Endothelial cell of umbilical vein (primary cell): ENCODE measurements around the gene NR4A3. TPM values are rescaled to one million over a fixed set of nuclear protein-coding genes. Genes with fewer than 3 reads are reported as not detected.

Experiments used
- BruUV-seq: library from RNA; stranded (reverse); fragments of 400-500 nt; replicated peaks from 2 replicates; lab custom pipeline; 2021; lab: Mats Ljungman, UMichigan
- CTCF ChIA-PET: fragments of 300-600, 350-600 bp; sonication (Branson Sonifier 250); formaldehyde crosslinking; loops from one replicate; lab custom pipeline; 2021; ENCODE audit warnings: antibody characterized with exemption, inconsistent platforms; lab: Charles Lee
- POLR2A ChIA-PET: fragments of 300-600, 350-600 bp; sonication (Branson Sonifier 250); formaldehyde crosslinking; loops from one replicate; lab custom pipeline; 2021; ENCODE audit warnings: antibody characterized with exemption, inconsistent platforms; lab: Charles Lee
- DNase-seq: peaks from one replicate; pipeline ENCODE4 v3.0.0-alpha.2; 2011; ENCODE audit warnings: low read depth, low spot score
- FAIRE-seq: peaks from 2 replicates; lab custom pipeline; 2011; peaks lifted over from hg19 to GRCh38; lab: Jason Lieb, UNC
- H2AFZ ChIP-seq: 2 replicates; pipeline ENCODE4 v1.6.0; 2012; ENCODE audit warnings: low read depth, low read length, control low read depth, inconsistent platforms
- H3K27ac ChIP-seq: 2 replicates; pipeline ENCODE4 v1.5.1; 2011; ENCODE audit warnings: low read depth, mild to moderate bottlenecking, control low read depth, low read length, moderate library complexity; ENCODE audit not compliant: insufficient read depth
- H3K27me3 ChIP-seq, 2 experiments: 2 replicates each; pipeline versions ENCODE4 v1.6.0 to v1.6.1; 2011; ENCODE audit warnings: low read length in 2 of 2, mixed read lengths in 1 of 2; ENCODE audit not compliant: control insufficient read depth in 2 of 2, insufficient read depth in 2 of 2
- H3K36me3 ChIP-seq, 2 experiments: 2 replicates in 1 of 2; 3 replicates in 1 of 2; pipeline ENCODE4 v1.5.1; 2011; ENCODE audit warnings: low read length in 2 of 2, mild to moderate bottlenecking in 1 of 2, moderate library complexity in 1 of 2; ENCODE audit not compliant: control insufficient read depth in 2 of 2, insufficient read depth in 2 of 2; ENCODE audit errors: extremely low read depth in 1 of 2
- H3K4me1 ChIP-seq: 3 replicates; pipeline ENCODE4 v1.5.1; 2011; ENCODE audit warnings: mild to moderate bottlenecking, low read length; ENCODE audit not compliant: control insufficient read depth, insufficient read depth; ENCODE audit errors: extremely low read depth
- H3K4me2 ChIP-seq: 2 replicates; pipeline ENCODE4 v1.6.1; 2011; ENCODE audit warnings: low read length, control low read depth, mixed read lengths; ENCODE audit not compliant: insufficient read depth
- H3K4me3 ChIP-seq, 3 experiments: fragments of 200-600 bp in 1 of 3; sonication (generic), shearing (Covaris generic) in 1 of 3; replicated peaks in 1 of 3; 2 replicates each; pipeline ENCODE4 v1.5.1; 2011 to 2016; ENCODE audit warnings: control low read depth in 3 of 3, low read length in 3 of 3, mild to moderate bottlenecking in 2 of 3, inconsistent platforms in 1 of 3, low read depth in 1 of 3, moderate library complexity in 1 of 3; ENCODE audit not compliant: insufficient read depth in 1 of 3
- H3K79me2 ChIP-seq: 2 replicates; pipeline ENCODE4 v1.6.0; 2012; ENCODE audit warnings: low read length, inconsistent platforms; ENCODE audit not compliant: control insufficient read depth, insufficient read depth
- H3K9ac ChIP-seq: replicated peaks from 2 replicates; pipeline ENCODE3; 2011; ENCODE audit warnings: low read length, control low read depth; ENCODE audit not compliant: insufficient read depth; ENCODE audit errors: extremely low read depth
- H3K9me1 ChIP-seq: replicated peaks from 3 replicates; pipeline ENCODE4 v1.6.0; 2011; ENCODE audit warnings: mild to moderate bottlenecking, low read length; ENCODE audit not compliant: control insufficient read depth, insufficient read depth; ENCODE audit errors: extremely low read depth
- H3K9me3 ChIP-seq: replicated peaks from 2 replicates; pipeline ENCODE4 v1.5.1; 2012; ENCODE audit warnings: low read length, inconsistent platforms; ENCODE audit not compliant: control insufficient read depth, insufficient read depth
- H4K20me1 ChIP-seq: replicated peaks from 2 replicates; pipeline ENCODE3; 2011; ENCODE audit warnings: mild to moderate bottlenecking, low read length; ENCODE audit not compliant: control insufficient read depth, insufficient read depth; ENCODE audit errors: extremely low read depth
- EZH2 ChIP-seq: IDR thresholded peaks from 2 replicates; pipeline ENCODE4 v1.6.1; 2012; ENCODE audit warnings: borderline replicate concordance, low read depth, mild to moderate bottlenecking, moderate library complexity, low read length, inconsistent platforms; ENCODE audit not compliant: severe bottlenecking
- FOS ChIP-seq: IDR thresholded peaks from 2 replicates; pipeline ENCODE4 v1.6.1; 2011; ENCODE audit warnings: mild to moderate bottlenecking, low read length, moderate library complexity, borderline replicate concordance; ENCODE audit not compliant: insufficient read depth
- GATA2 ChIP-seq: IDR thresholded peaks from 2 replicates; pipeline ENCODE4 v1.7.0; 2011; ENCODE audit warnings: low read depth, mild to moderate bottlenecking, moderate library complexity, mixed read lengths, low read length; ENCODE audit not compliant: insufficient read length, insufficient read depth
- JUN ChIP-seq: IDR thresholded peaks from 2 replicates; pipeline ENCODE4 v1.6.1; 2011; ENCODE audit warnings: borderline replicate concordance, low read depth; ENCODE audit not compliant: insufficient read length, insufficient read depth
- MAX ChIP-seq: IDR thresholded peaks from 2 replicates; pipeline ENCODE4 v1.6.1; 2011; ENCODE audit not compliant: insufficient read depth, insufficient read length
- MYC ChIP-seq: IDR thresholded peaks from one replicate; pipeline ENCODE4 v1.6.1; 2011; ENCODE audit warnings: mild to moderate bottlenecking, low read depth, low read length
- dilution Hi-C: fragments of 300-500 bp; cut with MboI; formaldehyde crosslinking; loops from one replicate; pipeline ENCODE4 v1.15.0; 2019; ENCODE audit warnings: low sequenced_read_pairs; ENCODE audit not compliant: extremely low pct_ligation_motif_present
- intact Hi-C: fragments of 100-400 bp; cut with micrococcal nuclease; formaldehyde crosslinking; loops from one replicate; pipeline ENCODE4 v1.10.0; 2022
- polyA plus RNA-seq, 4 experiments: library from polyadenylated mRNA; depleted of rRNA in 3 of 4; stranded (reverse) in 3 of 4; unstranded in 1 of 4; fragments of >200 nt; gene quantifications; 2 replicates each; pipeline versions ENCODE4 v1.2.1 to v1.2.3, GENCODE V29; 2011 to 2012; ENCODE audit warnings: missing spikeins in 1 of 4
- total RNA-seq: library from RNA; stranded (reverse); gene quantifications from 2 replicates; pipeline ENCODE4 v1.2.3, GENCODE V29; 2021

NR4A3 gene
- total and polyA plus RNA-seq, 2 donors (not counting 3 experiments of a cell fraction or from before 2014, with no cell fraction given): 0.11 to 0.22 TPM

- dilution Hi-C loops: no loop called here
- ChIA-PET POLR2A (interaction anchor here (1.3 kb wide), 1 partner anchor 603 kb away, joined by 4 read pairs; the partner anchor contains the start of genes ALG2 and SEC61B), CTCF (interaction anchor here (0.7 to 1.7 kb wide), 13 partner anchors 10 to 776 kb away, joined by 3 to 12 read pairs (median 4); no protein-coding TSS in a partner anchor)
- BruUV-seq: no TSS peak
- Histone ChIP-seq H3K27ac (no peak overlapping the region), H3K9ac (no peak overlapping the region), H3K79me2 (no peaks in the 10 kb centered on the region), H4K20me1 (no peaks in the 10 kb centered on the region), H3K27me3 (peaks cover 46 to 59% of the 10 kb centered on the region in 2 experiments), H3K9me1 (no peaks in the 10 kb centered on the region), H3K4me1 (peaks cover 20% of the 10 kb centered on the region), H3K9me3 (no peaks in the 10 kb centered on the region), H3K4me2 (peak overlapping the region; percentile 89), H2AFZ (no peak overlapping the region), H3K36me3 (no peaks in the 10 kb centered on the region), H3K4me3 (no peak overlapping the region)
- DNase-seq (no peak), FAIRE-seq (no peak)
- intact Hi-C loops: no loop called here
- TF ChIP-seq MAX (no peak), FOS (no peak), JUN (no peak), MYC (no peak), EZH2 (no peak), GATA2 (no peak)
Measured at GRCh38 chr9:99825172-99826046, 3.7 kb downstream of the NR4A3 start.
